ENCODE measurements around the gene IMMP2L.

The IMMP2L gene

DNA sequence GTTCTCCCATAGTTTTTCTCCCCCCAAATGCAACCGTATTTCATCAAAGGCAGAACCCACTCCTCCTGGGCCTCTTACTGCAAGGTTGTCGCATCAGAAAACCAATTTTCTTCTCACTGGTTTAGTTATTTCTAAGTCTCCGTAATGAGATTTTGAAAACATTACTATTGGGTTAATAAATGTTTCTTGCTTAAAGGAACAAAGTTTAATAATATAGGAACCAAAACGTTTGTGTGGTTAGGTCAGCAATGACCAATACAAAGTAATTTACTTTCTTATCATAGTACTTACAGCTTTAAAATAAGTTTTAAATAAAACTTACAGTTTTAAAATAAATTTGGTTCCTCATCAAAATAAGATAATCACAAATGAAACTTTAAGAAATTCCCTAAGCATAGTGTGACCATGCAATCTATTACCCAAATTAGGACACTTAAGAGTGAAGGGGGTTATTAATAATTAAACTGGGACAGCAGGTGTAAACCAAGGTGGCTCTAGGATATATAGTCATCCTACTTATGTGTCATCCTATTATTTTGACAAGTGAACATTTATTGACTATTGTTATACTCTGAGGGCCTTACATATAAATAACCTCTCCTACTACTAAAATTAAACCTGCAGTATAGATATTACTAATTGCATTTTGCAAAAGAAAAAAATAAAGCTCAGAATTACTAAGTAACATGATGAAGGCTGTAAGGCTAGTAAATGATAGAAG lies 886.7 kb downstream of the IMMP2L start:
- TF ChIP-seq, protein P1, sequence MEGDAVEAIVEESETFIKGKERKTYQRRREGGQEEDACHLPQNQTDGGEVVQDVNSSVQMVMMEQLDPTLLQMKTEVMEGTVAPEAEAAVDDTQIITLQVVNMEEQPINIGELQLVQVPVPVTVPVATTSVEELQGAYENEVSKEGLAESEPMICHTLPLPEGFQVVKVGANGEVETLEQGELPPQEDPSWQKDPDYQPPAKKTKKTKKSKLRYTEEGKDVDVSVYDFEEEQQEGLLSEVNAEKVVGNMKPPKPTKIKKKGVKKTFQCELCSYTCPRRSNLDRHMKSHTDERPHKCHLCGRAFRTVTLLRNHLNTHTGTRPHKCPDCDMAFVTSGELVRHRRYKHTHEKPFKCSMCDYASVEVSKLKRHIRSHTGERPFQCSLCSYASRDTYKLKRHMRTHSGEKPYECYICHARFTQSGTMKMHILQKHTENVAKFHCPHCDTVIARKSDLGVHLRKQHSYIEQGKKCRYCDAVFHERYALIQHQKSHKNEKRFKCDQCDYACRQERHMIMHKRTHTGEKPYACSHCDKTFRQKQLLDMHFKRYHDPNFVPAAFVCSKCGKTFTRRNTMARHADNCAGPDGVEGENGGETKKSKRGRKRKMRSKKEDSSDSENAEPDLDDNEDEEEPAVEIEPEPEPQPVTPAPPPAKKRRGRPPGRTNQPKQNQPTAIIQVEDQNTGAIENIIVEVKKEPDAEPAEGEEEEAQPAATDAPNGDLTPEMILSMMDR (IDR thresholded peaks at IDR 0.05) = no peak

DNA sequence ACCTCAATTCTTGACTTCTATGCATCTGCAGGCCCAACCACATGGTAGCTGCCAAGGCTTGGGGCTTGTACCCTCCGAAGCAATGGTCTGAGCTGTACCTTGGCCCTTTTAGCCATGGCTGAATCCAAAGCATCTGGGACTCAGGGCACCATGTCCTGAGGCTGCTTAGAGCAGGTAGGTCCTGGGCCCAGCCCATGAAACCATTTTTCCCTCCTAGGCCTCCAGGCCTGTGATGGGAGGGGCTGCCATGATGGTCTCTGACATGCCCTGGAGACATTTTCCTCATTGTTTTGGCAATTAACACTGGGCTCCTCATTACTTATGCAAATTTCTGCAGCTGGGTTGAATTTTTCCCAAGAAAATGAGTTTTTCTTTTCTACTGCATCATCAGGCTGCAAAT lies 889.1 kb downstream of the IMMP2L start:
- TF ChIP-seq, protein P1 (IDR thresholded peaks at IDR 0.05) = no peak

DNA sequence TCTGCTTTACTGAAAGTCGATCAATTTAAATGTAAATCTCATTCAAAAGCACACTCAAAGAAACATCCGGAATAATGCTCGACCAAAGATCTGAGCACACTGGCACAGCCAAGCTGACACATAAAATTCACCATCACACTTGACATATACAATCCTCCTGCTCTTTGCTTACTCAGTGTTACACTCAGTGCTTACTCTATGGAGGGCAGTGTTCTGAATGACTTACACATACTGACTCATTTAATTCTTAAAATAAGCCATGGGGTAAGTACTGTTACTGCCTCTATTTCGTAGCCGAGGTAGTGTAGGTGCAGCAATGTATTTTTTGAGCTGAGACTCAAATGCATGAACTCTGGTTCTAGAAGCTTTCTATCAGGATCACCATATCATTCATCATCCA lies 892.9 kb downstream of the IMMP2L start:
- TF ChIP-seq, protein P1 (IDR thresholded peaks at IDR 0.05) = no peak

DNA sequence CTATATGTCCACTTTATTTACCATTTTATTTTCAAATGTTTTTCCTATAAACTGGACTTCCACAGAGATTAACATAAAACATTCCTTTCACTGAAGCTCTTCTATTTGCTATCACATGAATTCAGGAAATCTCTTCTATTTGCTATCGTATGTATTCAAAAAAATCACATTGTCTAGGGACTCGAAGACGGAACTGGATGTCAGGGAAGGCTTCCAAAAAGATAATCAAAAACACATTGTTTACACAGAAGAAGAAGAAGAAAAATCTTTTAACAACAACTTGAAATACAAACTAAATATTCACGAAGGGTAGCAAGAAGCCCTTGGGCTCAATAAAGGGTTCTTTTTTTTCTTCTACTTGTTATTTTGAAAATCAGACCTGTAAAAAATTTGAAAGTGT lies 897.5 kb downstream of the IMMP2L start:
- TF ChIP-seq, protein P1 (IDR thresholded peaks at IDR 0.05) = no peak

DNA sequence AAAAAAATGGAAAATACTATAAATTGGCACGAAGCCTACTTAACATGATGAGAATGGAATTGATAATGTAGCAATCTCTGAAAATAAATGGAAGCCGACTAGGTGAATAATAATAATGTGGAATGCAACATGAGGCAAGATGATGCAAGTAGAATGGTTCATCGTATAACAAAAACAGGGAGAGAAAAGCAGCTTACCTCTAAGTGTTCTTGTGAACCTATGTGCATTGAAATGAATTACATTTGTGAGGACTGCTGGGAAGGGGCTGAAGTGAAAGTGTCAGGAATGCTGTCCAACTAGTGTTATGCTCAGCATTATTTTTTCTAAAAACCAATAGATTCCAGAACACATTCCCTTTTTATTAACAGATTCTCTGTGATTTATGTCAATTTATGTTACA lies 912.0 kb downstream of the IMMP2L start:
- TF ChIP-seq, protein P1 (IDR thresholded peaks at IDR 0.05) = no peak

DNA sequence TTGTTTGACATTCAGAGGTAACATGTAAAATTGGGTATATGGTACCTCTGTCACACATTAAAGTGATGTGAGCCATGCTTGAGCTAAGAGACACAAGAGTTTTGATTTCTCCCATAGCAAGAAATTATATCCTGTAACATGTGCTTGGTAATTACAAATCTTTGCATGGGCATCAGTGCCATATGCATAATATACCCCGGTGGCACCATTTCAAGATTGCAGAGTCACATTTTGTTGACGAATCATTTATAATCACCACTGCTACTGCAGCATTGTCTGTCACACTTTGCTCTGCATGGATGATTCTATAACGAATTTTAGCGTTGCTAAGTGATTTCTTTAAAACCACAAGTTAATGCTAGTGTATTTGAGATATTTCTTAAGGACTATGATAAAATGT lies 915.0 kb downstream of the IMMP2L start:
- TF ChIP-seq, protein P1 (IDR thresholded peaks at IDR 0.05) = no peak

DNA sequence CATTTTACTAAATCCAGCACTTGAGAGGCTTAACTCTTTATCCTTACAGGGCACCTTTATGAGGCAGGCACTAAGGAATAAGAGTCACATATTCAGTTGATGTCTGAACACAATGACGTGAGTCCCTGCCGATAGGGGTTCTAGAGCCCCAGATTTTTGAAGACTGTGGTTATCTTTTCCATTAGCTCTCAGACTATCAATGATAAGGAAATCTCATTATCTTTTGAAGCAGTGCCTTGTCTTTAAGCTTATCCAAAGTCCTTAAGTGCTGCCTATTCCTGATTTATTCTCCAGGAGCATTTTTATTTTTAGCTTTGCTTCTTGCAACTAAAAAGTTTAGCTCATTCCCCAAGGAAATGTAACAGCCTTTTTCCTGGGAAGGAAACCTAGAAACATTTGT lies 915.5 kb downstream of the IMMP2L start:
- TF ChIP-seq, protein P1 (IDR thresholded peaks at IDR 0.05) = no peak

DNA sequence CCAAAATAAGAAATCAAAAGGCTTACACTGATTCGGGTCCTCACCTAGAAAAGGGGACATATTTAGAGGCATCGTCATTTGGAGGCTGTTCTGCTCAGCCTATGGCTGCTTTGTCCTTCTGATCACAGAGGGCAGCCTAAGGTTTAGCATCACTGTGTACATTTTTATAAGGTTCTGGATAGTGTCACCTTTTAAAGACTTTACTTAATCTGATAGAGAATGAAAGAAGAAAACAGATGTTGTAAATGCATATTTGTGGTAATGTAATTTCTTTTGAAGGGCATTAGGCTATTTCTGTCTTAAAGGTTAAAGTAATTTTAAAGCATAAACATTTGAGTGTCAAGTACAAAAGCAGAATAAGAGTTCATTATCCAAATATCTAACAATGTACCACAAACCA lies 916.7 kb downstream of the IMMP2L start:
- TF ChIP-seq, protein P1 (IDR thresholded peaks at IDR 0.05) = no peak
